ENCODE measurements around the gene CSNK2A1.

CSNK2A1 gene

DNA sequence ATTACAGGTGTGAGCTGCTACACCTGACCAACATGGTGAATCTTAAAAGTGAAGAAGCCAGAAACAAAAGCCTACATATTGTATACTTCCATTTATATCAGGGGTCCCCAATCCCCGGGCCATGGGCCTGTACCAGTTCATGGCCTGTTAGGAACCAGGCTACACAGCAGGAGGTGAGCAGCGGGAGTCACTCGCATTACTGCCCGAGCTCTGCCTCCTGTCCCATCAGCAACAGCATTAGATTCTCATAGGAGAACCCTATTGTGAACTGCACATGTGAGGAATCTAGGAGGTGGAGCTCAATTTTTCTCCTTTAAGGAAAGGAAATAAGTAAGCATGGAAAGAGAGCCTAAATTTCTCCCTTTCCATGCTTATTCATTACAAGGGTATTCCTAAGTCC lies 21.7 kb downstream of the CSNK2A1 start:
- ATAC-seq (ENCODE audit: low read depth) (no peak), DNase-seq (ENCODE audit: low spot score) (no peak)
- Histone ChIP-seq H3K27me3 (ENCODE audit: insufficient read depth, poor library complexity, severe bottlenecking) (no peaks in the 10 kb centered on the region), H3K27ac (ENCODE audit: poor library complexity, severe bottlenecking) (no peak overlapping the region), H3K4me3 (ENCODE audit: severe bottlenecking) (no peak overlapping the region), H3K4me1 (ENCODE audit: insufficient read depth, poor library complexity, severe bottlenecking) (no peaks in the 10 kb centered on the region), H3K36me3 (ENCODE audit: low read depth) (peaks cover 73% of the 10 kb centered on the region), H3K9me3 (ENCODE audit: severe bottlenecking) (peaks cover 17% of the 10 kb centered on the region)
- TF ChIP-seq, protein P1, sequence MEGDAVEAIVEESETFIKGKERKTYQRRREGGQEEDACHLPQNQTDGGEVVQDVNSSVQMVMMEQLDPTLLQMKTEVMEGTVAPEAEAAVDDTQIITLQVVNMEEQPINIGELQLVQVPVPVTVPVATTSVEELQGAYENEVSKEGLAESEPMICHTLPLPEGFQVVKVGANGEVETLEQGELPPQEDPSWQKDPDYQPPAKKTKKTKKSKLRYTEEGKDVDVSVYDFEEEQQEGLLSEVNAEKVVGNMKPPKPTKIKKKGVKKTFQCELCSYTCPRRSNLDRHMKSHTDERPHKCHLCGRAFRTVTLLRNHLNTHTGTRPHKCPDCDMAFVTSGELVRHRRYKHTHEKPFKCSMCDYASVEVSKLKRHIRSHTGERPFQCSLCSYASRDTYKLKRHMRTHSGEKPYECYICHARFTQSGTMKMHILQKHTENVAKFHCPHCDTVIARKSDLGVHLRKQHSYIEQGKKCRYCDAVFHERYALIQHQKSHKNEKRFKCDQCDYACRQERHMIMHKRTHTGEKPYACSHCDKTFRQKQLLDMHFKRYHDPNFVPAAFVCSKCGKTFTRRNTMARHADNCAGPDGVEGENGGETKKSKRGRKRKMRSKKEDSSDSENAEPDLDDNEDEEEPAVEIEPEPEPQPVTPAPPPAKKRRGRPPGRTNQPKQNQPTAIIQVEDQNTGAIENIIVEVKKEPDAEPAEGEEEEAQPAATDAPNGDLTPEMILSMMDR (IDR thresholded peaks at IDR 0.05; ENCODE audit: poor library complexity, severe bottlenecking), result no peak

DNA sequence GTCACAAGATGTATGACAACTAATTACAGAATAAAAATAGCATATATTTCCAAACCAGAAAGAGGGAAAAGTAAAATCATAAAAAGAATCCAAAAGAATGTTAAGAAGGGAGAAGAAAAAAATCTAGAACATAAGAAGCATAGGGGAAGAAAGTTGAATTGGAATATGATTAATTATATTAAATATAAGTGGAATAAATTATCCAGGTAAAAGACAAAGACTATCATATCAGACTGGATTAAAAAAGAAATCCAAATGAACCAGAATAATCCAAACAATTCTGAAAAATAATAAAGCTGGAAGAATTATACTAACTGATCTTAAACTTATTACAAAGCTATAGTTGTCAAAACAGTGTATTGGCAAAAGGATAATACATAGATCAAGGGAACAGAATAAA lies 23.6 kb downstream of the CSNK2A1 start:
- Histone ChIP-seq H3K27me3 (ENCODE audit: insufficient read depth, poor library complexity, severe bottlenecking) (no peaks in the 10 kb centered on the region), H3K4me3 (ENCODE audit: severe bottlenecking) (no peak overlapping the region), H3K27ac (ENCODE audit: poor library complexity, severe bottlenecking) (no peak overlapping the region), H3K9me3 (ENCODE audit: severe bottlenecking) (peaks cover 17% of the 10 kb centered on the region), H3K4me1 (ENCODE audit: insufficient read depth, poor library complexity, severe bottlenecking) (no peaks in the 10 kb centered on the region), H3K36me3 (ENCODE audit: low read depth) (peaks cover 59% of the 10 kb centered on the region)
- ATAC-seq (ENCODE audit: low read depth) (no peak), DNase-seq (ENCODE audit: low spot score) (no peak)
- TF ChIP-seq, protein P1 (IDR thresholded peaks at IDR 0.05; ENCODE audit: poor library complexity, severe bottlenecking), result no peak

DNA sequence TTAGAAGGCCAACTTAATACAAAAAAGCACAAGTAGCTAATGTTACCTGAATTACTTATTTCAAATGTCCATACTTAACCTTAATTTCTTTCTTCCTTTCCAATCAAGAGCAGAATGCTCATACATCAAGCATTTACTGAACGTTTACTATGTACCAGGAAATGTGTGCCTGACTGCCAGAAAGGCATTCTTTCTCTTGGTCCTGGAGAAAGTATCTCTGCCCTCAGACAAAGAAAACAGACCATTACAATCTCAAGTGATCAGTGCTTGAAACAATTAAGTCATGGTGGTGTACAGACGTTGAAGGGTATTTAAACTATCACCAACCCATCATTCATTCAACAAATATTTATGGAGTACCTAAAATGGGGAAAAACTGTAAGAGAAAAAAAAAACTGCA lies 26.4 kb downstream of the CSNK2A1 start:
- H3K36me3 ChIP-seq (ENCODE audit: low read depth), result peaks cover 42% of the 10 kb centered on the region
- DNase-seq (ENCODE audit: low spot score) (no peak), ATAC-seq (ENCODE audit: low read depth) (no peak)

DNA sequence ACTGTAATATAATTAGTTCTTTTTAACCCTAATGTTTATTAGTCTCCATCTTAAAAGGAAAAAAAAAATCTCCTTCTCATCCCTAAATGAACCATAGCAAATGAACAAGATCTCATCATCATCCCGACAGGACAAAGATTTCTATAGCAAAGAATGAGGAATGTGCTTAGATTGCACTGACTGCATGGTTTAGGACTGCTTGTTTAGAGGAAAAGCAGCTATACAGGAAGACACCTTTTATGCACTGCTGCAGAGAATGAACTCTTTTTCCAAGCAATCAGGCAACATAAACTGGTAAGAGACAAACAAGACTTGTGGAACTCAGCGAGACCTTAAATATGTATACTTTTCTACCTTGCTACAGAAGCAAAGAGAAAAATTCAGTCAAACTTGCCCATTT lies 26.8 kb downstream of the CSNK2A1 start:
- Histone ChIP-seq H3K27me3 (ENCODE audit: insufficient read depth, poor library complexity, severe bottlenecking) (no peaks in the 10 kb centered on the region), H3K4me1 (ENCODE audit: insufficient read depth, poor library complexity, severe bottlenecking) (no peaks in the 10 kb centered on the region), H3K9me3 (ENCODE audit: severe bottlenecking) (peaks cover 16% of the 10 kb centered on the region), H3K36me3 (ENCODE audit: low read depth) (peaks cover 38% of the 10 kb centered on the region), H3K27ac (ENCODE audit: poor library complexity, severe bottlenecking) (no peak overlapping the region), H3K4me3 (ENCODE audit: severe bottlenecking) (no peak overlapping the region)
- DNase-seq (ENCODE audit: low spot score) (no peak), ATAC-seq (ENCODE audit: low read depth) (peak; percentile 42; the same call in 2 of the 3 replicates)
- TF ChIP-seq, protein P1 (IDR thresholded peaks at IDR 0.05; ENCODE audit: poor library complexity, severe bottlenecking), result no peak

More for the DNA sequence above, 26.4 kb downstream of the CSNK2A1 start:
- H3K4me1 ChIP-seq (ENCODE audit: insufficient read depth, poor library complexity, severe bottlenecking), result no peaks in the 10 kb centered on the region
- peaks cover 17% of the 10 kb centered on the region for H3K9me3 ChIP-seq (ENCODE audit: severe bottlenecking)
- no peak overlapping the region for H3K4me3 ChIP-seq (ENCODE audit: severe bottlenecking)
- H3K27me3 ChIP-seq (ENCODE audit: insufficient read depth, poor library complexity, severe bottlenecking), result no peaks in the 10 kb centered on the region
- TF ChIP-seq, protein P1 (IDR thresholded peaks at IDR 0.05; ENCODE audit: poor library complexity, severe bottlenecking), result no peak
- no peak overlapping the region for H3K27ac ChIP-seq (ENCODE audit: poor library complexity, severe bottlenecking)

DNA sequence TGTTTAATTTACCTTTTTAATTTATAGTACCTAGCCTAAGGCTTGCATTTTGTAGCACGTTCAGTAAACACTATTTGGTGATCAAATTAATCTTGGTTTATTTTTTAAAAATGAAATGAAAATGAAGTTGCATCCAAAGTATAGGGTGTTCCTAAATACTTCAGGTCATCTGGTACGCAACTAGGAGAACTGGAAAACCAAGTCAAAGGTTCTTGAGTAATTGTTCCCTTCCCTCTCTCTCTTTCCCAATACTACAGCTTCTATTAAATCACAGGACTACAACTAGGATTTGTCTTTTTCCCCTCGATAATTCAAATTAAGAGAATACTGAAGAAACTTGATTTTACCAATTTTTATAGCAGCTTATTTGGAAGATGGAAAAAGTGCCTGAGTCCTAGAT lies 27.9 kb downstream of the CSNK2A1 start:
- DNase-seq (ENCODE audit: low spot score) (no peak), ATAC-seq (ENCODE audit: low read depth) (no peak)
- Histone ChIP-seq H3K4me3 (ENCODE audit: severe bottlenecking) (no peak overlapping the region), H3K9me3 (ENCODE audit: severe bottlenecking) (peaks cover 6% of the 10 kb centered on the region), H3K36me3 (ENCODE audit: low read depth) (peaks cover 34% of the 10 kb centered on the region), H3K4me1 (ENCODE audit: insufficient read depth, poor library complexity, severe bottlenecking) (no peaks in the 10 kb centered on the region), H3K27ac (ENCODE audit: poor library complexity, severe bottlenecking) (no peak overlapping the region), H3K27me3 (ENCODE audit: insufficient read depth, poor library complexity, severe bottlenecking) (no peaks in the 10 kb centered on the region)
- TF ChIP-seq, protein P1 (IDR thresholded peaks at IDR 0.05; ENCODE audit: poor library complexity, severe bottlenecking), result no peak
